ENCODE results near the gene HS6ST1. TPM values are rescaled to one million over a fixed set of nuclear protein-coding genes. Genes with fewer than 3 reads are reported as not detected.

The HS6ST1 gene
- total RNA-seq, 4 donors from 2014 or later = 44.6 to 63.3 (median 53.5) TPM

DNA sequence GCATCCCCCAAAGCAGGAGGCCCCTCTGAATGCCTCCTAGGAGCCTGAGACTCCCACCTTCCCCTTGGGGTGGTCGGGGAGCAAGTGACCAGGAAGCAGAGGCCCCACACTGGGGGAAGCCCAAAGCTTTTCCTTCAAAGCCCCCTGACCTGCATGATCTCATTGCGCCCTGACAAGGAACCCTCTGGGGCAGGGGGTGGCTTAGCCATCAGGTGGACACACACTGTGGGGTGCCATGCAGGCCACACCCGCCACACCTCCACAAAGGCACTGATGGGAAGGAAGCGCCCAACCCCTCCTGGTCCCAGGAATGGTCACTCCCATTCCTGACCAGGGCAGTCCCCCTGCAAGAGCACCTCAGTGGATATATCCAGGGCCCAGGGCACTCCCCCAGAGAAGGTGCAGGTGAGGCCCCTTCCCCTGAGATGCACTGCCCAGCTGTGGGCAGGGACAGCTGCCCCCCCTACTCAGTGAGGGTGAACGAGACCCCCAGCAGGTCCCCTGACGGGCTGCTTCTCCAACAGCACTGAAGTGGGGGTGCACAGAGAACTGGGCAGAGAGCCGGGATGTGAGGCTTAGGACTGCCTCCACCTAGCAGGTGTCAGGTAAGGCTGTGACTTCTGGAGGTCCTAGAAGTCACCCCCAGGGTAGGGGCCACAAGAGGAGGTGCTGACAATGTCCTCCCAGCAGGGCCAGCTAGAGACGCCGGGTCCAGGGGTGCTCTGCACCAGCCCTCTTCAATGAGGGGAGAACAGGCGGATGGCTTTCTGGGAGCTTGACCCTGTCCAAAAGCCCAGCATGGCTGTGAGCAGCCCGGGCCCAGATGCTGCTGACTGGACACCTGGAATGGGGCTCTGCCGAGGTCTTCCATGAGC, 31.5 kb downstream of the HS6ST1 start:
- DNase-seq (no peak), ATAC-seq (no peak)
- in situ Hi-C loops (cut with MboI; ENCODE audit: low sequenced_read_pairs in 4 of 4) (no loop called here), intact Hi-C loops (cut with DNase I; ENCODE audit: low total_unique reads) (no loop called here)
- H3K9me3 ChIP-seq = no peaks in the 10 kb centered on the region
- H3K4me3 ChIP-seq = no peak overlapping the region
- no peaks in the 10 kb centered on the region for H3K27me3 ChIP-seq
- H3K36me3 ChIP-seq = peaks cover 0 to 3% of the 10 kb centered on the region in 2 donors
- no peak overlapping the region for H3K27ac ChIP-seq
- TF ChIP-seq POLR2A (IDR thresholded peaks at IDR 0.05) = no peak
- TF ChIP-seq, protein P1, sequence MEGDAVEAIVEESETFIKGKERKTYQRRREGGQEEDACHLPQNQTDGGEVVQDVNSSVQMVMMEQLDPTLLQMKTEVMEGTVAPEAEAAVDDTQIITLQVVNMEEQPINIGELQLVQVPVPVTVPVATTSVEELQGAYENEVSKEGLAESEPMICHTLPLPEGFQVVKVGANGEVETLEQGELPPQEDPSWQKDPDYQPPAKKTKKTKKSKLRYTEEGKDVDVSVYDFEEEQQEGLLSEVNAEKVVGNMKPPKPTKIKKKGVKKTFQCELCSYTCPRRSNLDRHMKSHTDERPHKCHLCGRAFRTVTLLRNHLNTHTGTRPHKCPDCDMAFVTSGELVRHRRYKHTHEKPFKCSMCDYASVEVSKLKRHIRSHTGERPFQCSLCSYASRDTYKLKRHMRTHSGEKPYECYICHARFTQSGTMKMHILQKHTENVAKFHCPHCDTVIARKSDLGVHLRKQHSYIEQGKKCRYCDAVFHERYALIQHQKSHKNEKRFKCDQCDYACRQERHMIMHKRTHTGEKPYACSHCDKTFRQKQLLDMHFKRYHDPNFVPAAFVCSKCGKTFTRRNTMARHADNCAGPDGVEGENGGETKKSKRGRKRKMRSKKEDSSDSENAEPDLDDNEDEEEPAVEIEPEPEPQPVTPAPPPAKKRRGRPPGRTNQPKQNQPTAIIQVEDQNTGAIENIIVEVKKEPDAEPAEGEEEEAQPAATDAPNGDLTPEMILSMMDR (IDR thresholded peaks at IDR 0.05 in 4 of 5, conservative IDR thresholded peaks at IDR 0.05 in 1 of 5) = no peak
- peaks cover 17 to 21% of the 10 kb centered on the region in 2 donors for H3K4me1 ChIP-seq

GRCh38 chr2:128286011-128286721, 32.5 kb downstream of the HS6ST1 start:
- peaks cover 27 to 31% of the 10 kb centered on the region in 2 donors for H3K4me1 ChIP-seq
- TF ChIP-seq, protein P1 (IDR thresholded peaks at IDR 0.05 in 4 of 5, conservative IDR thresholded peaks at IDR 0.05 in 1 of 5) = no peak
- no peak for TF ChIP-seq POLR2A (IDR thresholded peaks at IDR 0.05)
- intact Hi-C loops (cut with DNase I; ENCODE audit: low total_unique reads) (no loop called here), in situ Hi-C loops (cut with MboI; ENCODE audit: low sequenced_read_pairs in 4 of 4) (no loop called here)
- H3K9me3 ChIP-seq = no peaks in the 10 kb centered on the region
- no peaks in the 10 kb centered on the region for H3K27me3 ChIP-seq
- DNase-seq (no peak), ATAC-seq (no peak)
- H3K4me3 ChIP-seq = no peak overlapping the region
- peaks cover 0 to 3% of the 10 kb centered on the region in 2 donors for H3K36me3 ChIP-seq
- no peak overlapping the region for H3K27ac ChIP-seq

DNA sequence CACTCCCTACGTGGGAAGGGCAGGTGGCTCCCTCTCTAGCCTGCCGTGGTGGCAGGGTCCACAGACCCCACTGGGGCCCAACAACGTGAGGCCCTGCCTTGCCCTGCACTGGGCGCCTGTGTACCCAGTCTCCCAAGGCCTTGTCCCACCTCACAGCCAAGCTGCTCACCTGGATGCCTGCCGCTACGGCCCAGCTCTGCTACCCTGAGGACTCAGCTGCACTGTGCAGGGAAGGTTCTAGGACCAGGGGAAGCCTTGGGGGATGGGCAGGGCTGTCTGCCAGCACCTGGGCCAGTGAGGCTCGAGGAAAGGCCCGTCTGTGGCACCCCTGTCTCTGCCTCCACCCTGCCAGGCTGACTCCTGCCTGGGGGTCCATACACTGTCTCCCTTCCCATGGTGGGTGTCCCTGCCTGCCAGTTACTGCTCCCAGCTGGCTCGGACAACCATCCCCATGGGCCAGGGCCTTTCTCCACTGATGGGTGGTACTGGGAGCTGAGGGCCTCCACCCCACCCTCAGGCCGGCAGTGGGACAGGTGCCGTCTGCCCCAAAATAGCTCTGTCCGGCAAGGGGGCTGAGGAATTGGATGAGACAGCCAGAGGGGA, 33.2 kb downstream of the HS6ST1 start:
- in situ Hi-C loops (cut with MboI; ENCODE audit: low sequenced_read_pairs in 4 of 4) = no loop called here
- Histone ChIP-seq H3K27me3 (no peaks in the 10 kb centered on the region), H3K36me3 (peaks cover 0 to 3% of the 10 kb centered on the region in 2 donors), H3K27ac (no peak overlapping the region), H3K9me3 (no peaks in the 10 kb centered on the region), H3K4me1 (peaks cover 32 to 35% of the 10 kb centered on the region in 2 donors), H3K4me3 (no peak overlapping the region)
- intact Hi-C loops (cut with DNase I; ENCODE audit: low total_unique reads) = no loop called here
- no peak for DNase-seq
- TF ChIP-seq POLR2A (IDR thresholded peaks at IDR 0.05) = no peak
- TF ChIP-seq, protein P1 (IDR thresholded peaks at IDR 0.05 in 4 of 5, conservative IDR thresholded peaks at IDR 0.05 in 1 of 5) = no peak
- no peak for ATAC-seq

DNA sequence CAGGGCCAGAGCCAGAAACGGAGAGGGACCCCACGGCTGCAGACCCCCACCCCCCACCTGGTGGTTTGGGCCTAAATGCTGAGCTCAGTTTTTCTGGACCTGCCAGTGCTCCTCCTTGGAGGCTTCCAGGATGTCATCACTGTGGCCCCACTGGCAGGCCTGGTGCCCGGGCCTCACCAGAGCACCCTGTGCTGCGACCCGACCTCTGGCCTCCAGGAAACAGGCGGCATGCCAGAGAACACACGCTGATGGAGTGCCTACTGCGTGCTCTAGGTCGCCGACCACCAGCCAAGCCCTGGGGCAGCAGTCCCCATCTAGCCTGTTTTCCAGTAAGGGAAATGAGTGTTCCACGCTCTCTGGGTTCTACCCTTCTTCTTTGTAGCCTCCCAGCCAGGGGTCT, 33.8 kb downstream of the HS6ST1 start:
- DNase-seq = no peak

More for the DNA sequence above, 33.8 kb downstream of the HS6ST1 start:
- in situ Hi-C loops (cut with MboI; ENCODE audit: low sequenced_read_pairs in 4 of 4) = no loop called here
- no peak for ATAC-seq
- Histone ChIP-seq H3K36me3 (peaks cover 0 to 3% of the 10 kb centered on the region in 2 donors), H3K27ac (no peak overlapping the region), H3K27me3 (no peaks in the 10 kb centered on the region), H3K4me1 (peaks cover 32 to 35% of the 10 kb centered on the region in 2 donors), H3K4me3 (no peak overlapping the region), H3K9me3 (no peaks in the 10 kb centered on the region)
- intact Hi-C loops (cut with DNase I; ENCODE audit: low total_unique reads) = no loop called here
- TF ChIP-seq, protein P1 (IDR thresholded peaks at IDR 0.05 in 4 of 5, conservative IDR thresholded peaks at IDR 0.05 in 1 of 5) = no peak
- TF ChIP-seq POLR2A (IDR thresholded peaks at IDR 0.05) = no peak
